ENCODE measurements around the gene RSPO3. TPM values are rescaled to one million over a fixed set of nuclear protein-coding genes. Genes with fewer than 3 reads are reported as not detected.
"Not testable (repeated sequence)": the region's sequence is repeated elsewhere in the genome, so short reads cannot be mapped to it uniquely, and the experiment has no call there.

RSPO3 gene
- total RNA-seq, 2 experiments from 2014 or later = not detected

DNA sequence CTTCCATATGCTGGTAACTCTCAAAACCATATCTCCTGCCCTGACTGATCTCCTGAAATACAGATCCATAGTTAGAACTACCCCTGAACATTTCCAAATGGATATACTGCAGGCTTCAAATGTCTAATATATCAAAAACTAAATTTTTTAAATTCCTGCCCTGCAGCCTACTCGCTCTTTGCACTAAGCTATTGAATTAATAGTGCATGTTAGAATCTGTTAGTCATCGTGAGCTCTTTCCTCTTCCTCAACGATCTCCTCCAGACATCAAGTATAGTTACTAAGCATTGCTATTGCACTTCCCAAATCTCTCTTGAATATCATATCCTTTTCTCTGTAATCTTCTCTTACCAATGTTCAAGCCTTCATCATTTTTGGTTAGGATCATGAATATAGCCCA is 26.0 kb upstream of the RSPO3 start:
- Mint-ChIP-seq H3K4me1 (ENCODE audit: low read depth) (no peaks in the 10 kb centered on the region), H3K27me3 (no peaks in the 10 kb centered on the region), H3K4me3 (no peak overlapping the region), H3K9me3 (no peaks in the 10 kb centered on the region), H3K27ac (no peak overlapping the region), H3K36me3 (no peaks in the 10 kb centered on the region)
- intact Hi-C loops (cut with micrococcal nuclease) = no loop called here
- DNase-seq = no peak
- CTCF ChIA-PET = no interaction called here
- POLR2A ChIA-PET = no interaction called here

DNA sequence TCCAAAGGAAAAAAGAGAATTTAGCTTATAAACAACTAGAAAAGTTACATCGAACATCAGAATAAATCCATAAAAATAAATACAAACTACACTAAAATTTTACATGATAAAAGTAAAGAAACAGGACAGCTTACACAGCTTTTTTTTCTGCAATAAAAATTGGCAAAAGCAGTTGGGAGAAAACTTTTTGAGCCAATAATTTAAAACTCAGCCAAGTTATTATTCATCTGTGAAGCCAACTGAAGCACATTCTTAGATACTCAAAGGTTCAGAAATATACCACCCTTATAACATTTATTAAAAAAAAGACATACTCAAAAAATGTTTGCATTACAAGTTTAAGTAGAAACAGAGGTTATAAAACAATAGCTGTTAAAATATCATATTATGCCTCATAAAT is 23.7 kb upstream of the RSPO3 start:
- Mint-ChIP-seq H3K4me3 (no peak overlapping the region), H3K27ac (no peak overlapping the region), H3K4me1 (ENCODE audit: low read depth) (no peaks in the 10 kb centered on the region), H3K27me3 (no peaks in the 10 kb centered on the region), H3K9me3 (no peaks in the 10 kb centered on the region), H3K36me3 (no peaks in the 10 kb centered on the region)
- intact Hi-C loops (cut with micrococcal nuclease) = no loop called here
- no peak for DNase-seq
- ChIA-PET POLR2A (no interaction called here), CTCF (no interaction called here)

DNA sequence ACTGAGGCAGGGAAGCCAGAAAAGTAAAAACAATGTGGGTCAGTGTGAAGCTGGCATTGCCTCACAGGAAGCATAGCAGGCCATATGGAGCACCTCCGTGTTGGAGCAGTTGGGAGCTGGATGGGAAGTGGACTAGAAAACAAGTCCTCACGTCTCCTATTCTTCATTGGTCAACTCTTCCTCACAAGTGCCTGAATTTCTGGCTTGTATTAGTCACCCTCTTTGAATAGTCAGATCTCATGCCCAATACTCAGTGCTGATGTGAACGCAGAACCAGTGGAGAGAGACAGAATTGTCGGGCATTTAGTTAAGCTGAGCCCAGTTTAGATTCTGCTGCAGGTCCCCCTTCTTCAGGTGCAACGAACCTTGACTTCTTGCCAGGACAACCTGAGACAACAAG is 22.3 kb upstream of the RSPO3 start:
- H3K27me3 Mint-ChIP-seq = no peaks in the 10 kb centered on the region

DNA sequence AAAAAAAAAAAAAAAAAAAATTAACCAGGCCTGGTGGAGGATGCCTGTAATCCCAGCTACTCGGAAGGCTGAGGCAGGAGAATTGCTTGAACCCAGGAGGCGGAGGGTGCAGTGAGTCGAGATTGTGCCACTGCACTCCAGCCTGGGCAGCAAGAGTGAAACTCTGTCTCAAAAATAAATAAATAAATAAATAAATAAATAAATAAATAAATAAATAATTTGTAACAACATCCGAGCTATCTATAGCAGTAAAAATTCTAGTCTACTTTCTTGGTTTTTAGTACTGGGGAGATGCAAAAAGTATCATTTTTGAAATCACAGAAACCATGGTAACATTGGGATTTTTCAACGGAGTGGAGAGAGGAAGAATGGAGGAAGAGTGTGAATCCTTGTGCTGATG is 21.0 kb upstream of the RSPO3 start:
- H3K27me3 Mint-ChIP-seq; DNase-seq; CTCF ChIA-PET; H3K36me3 Mint-ChIP-seq; H3K27ac Mint-ChIP-seq; H3K9me3 Mint-ChIP-seq; POLR2A ChIA-PET; intact Hi-C loops (cut with micrococcal nuclease); H3K4me3 Mint-ChIP-seq; H3K4me1 Mint-ChIP-seq (ENCODE audit: low read depth): not testable (repeated sequence)

More for the DNA sequence above, 22.3 kb upstream of the RSPO3 start:
- intact Hi-C loops (cut with micrococcal nuclease) = no loop called here
- POLR2A ChIA-PET = no interaction called here
- DNase-seq = no peak
- no peak overlapping the region for H3K4me3 Mint-ChIP-seq
- no peaks in the 10 kb centered on the region for H3K9me3 Mint-ChIP-seq
- CTCF ChIA-PET = no interaction called here
- H3K4me1 Mint-ChIP-seq (ENCODE audit: low read depth) = no peaks in the 10 kb centered on the region
- H3K27ac Mint-ChIP-seq = no peak overlapping the region
- H3K36me3 Mint-ChIP-seq = no peaks in the 10 kb centered on the region

DNA sequence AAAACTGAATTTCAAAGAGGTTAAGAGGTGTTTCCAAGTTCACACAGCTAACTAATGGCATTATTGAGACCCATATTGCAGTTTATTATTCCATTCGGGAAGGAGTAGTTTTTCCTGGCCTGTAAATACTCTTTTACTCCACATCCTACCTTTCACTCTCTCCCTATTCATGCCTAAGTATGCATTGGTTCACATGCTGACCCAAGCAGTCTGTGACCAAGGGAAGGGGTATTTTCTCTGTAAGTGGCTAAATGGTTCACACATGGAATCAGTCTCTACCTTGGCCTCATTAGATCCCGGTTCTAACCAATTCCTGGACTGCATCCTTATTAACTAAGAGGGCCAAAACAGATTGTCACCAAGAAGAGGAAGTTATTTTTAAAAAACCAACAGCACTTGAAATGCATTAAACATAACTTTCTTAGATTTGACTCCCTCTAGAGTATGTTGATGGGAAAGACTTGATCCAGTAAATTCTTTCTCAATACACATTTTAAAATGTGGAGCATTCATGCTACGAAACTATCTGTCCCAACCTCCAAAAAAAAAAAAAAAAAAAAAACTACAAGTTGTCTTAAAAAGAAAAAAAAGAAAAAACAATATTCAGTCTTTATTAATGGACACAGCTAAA is 17.8 kb upstream of the RSPO3 start:
- intact Hi-C loops (cut with micrococcal nuclease) = no loop called here
- no peaks in the 10 kb centered on the region for H3K4me1 Mint-ChIP-seq (ENCODE audit: low read depth)
- H3K27ac Mint-ChIP-seq = no peak overlapping the region
- peaks cover 3% of the 10 kb centered on the region for H3K27me3 Mint-ChIP-seq
- CTCF ChIA-PET = no interaction called here
- POLR2A ChIA-PET = no interaction called here
- no peak overlapping the region for H3K4me3 Mint-ChIP-seq
- no peaks in the 10 kb centered on the region for H3K36me3 Mint-ChIP-seq
- DNase-seq = no peak
- H3K9me3 Mint-ChIP-seq = no peaks in the 10 kb centered on the region

DNA sequence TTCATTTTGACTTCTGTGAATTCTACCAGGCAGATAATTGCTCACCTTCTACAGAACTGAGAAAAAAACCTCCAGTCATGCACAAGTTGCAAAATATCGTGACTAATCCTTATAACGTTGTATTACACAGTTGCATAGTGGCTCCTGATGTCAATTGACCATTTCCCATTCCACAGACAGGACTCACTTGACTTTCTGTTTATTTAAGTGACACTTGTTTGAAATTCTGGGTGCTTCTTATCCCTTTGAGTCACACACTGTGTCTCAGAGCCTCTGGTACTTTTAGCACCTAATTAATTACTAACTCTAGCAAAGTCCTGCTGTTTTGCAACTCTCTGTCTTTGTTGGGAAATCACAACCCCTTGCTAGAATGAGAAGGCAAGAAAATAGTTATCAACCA is 16.2 kb upstream of the RSPO3 start:
- Mint-ChIP-seq H3K4me3 (no peak overlapping the region), H3K4me1 (ENCODE audit: low read depth) (no peaks in the 10 kb centered on the region), H3K27ac (no peak overlapping the region), H3K9me3 (no peaks in the 10 kb centered on the region), H3K36me3 (no peaks in the 10 kb centered on the region), H3K27me3 (peaks cover 7% of the 10 kb centered on the region)
- intact Hi-C loops (cut with micrococcal nuclease) = no loop called here
- ChIA-PET CTCF (no interaction called here), POLR2A (no interaction called here)
- DNase-seq = no peak

DNA sequence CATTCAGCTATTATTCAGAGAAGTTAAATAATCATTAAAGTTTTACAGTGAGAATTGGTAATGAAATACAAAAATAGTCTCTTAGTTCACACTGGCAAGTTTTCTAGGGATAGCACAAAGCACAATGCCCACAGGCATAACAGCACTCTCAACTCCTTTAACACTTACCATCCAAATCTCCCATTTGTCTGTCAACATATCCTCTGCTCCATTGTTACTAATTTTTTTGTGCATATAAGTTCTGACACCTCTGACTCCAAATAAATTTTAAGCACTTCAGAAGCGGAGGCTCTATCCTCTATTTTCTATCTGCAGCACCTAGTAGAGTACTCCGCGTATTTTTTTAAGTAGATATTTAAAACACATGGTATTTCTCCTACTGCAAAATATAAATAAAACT is 15.6 kb upstream of the RSPO3 start:
- ChIA-PET POLR2A (interaction anchor here (0.6 kb wide), 1 partner anchor 16 kb away, joined by 3 read pairs; the partner anchor contains the start of gene RSPO3), CTCF (no interaction called here)
- H3K27ac Mint-ChIP-seq = no peak overlapping the region
- H3K36me3 Mint-ChIP-seq = no peaks in the 10 kb centered on the region
- no peaks in the 10 kb centered on the region for H3K4me1 Mint-ChIP-seq (ENCODE audit: low read depth)
- no peak overlapping the region for H3K4me3 Mint-ChIP-seq
- no peak for DNase-seq
- H3K27me3 Mint-ChIP-seq = peaks cover 11% of the 10 kb centered on the region
- H3K9me3 Mint-ChIP-seq = no peaks in the 10 kb centered on the region
- intact Hi-C loops (cut with micrococcal nuclease) = no loop called here

DNA sequence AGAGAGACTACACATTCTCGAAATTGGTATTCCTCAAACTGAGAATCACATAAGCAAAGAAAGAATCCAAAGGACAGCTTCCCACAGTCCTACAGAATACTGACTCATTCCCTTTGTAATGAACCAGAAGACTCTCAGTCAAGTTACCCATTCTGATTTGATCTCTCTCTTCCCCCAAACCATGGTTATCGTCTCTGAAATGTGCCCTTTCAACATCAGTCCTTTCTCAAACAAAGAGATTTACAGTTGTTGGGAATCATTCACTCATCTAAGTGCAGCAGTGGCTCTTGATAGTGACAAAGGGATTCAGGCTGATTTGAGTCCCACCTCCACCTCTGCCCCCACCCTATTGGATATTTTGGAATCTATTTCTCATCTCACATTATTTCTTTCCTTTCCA is 15.0 kb upstream of the RSPO3 start:
- ChIA-PET CTCF (no interaction called here), POLR2A (interaction anchor here (0.6 kb wide), 1 partner anchor 15 kb away, joined by 3 read pairs; the partner anchor contains the start of gene RSPO3)
- Mint-ChIP-seq H3K9me3 (no peaks in the 10 kb centered on the region), H3K4me1 (ENCODE audit: low read depth) (no peaks in the 10 kb centered on the region), H3K27me3 (peaks cover 14% of the 10 kb centered on the region), H3K36me3 (no peaks in the 10 kb centered on the region), H3K4me3 (no peak overlapping the region), H3K27ac (no peak overlapping the region)
- no peak for DNase-seq
- intact Hi-C loops (cut with micrococcal nuclease) = no loop called here

DNA sequence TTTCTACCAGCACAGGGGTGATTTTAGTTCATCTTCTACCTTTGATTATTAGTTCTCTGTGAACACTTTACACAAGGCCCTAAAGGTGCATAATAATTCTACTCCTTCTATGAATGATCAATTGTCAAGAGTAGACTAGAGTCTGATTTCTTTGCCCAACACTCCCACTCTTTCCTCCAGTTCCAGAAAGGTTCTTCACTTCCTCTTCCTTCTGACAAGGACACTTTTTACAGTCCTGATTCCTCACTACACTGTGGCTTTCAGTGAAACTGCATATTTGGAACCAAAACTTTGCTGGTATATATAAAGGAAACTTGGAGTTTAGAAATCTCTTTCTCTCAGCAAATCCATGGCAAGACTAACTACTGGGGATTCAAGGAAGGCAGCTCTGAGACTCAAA is 10.6 kb upstream of the RSPO3 start:
- Mint-ChIP-seq H3K36me3 (no peaks in the 10 kb centered on the region), H3K27me3 (peaks cover 16% of the 10 kb centered on the region), H3K27ac (no peak overlapping the region), H3K4me1 (ENCODE audit: low read depth) (no peaks in the 10 kb centered on the region), H3K4me3 (no peak overlapping the region), H3K9me3 (no peaks in the 10 kb centered on the region)
- ChIA-PET CTCF (interaction anchor here (0.6 kb wide), 1 partner anchor 1240 kb away, joined by 4 read pairs; no protein-coding TSS in a partner anchor), POLR2A (no interaction called here)
- intact Hi-C loops (cut with micrococcal nuclease) = no loop called here
- DNase-seq = no peak

DNA sequence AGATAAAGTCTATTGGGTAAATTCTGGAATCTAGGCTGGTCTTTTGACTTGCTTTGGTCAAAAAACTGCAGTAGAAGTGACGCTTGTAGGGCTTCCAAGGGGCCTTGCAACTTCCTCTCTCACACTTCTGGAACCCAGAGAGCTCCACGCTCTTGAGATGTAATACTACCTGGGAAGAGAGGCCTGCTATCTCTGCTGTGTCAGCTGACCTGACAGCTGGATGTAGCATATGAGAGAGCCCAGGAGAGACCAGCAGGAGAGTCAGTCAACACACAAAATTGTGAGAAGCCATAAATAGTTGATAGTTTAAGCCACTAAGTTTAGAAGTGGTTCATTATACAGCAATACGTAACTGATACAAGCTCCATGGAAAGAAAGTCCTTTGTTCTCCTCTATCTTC is 7.8 kb upstream of the RSPO3 start:
- H3K9me3 Mint-ChIP-seq = no peaks in the 10 kb centered on the region
- no peak overlapping the region for H3K4me3 Mint-ChIP-seq
- DNase-seq = no peak
- H3K27ac Mint-ChIP-seq = no peak overlapping the region
- intact Hi-C loops (cut with micrococcal nuclease) = no loop called here
- POLR2A ChIA-PET = no interaction called here
- H3K4me1 Mint-ChIP-seq (ENCODE audit: low read depth) = no peaks in the 10 kb centered on the region
- peaks cover 16% of the 10 kb centered on the region for H3K27me3 Mint-ChIP-seq
- no peaks in the 10 kb centered on the region for H3K36me3 Mint-ChIP-seq
- CTCF ChIA-PET = no interaction called here

DNA sequence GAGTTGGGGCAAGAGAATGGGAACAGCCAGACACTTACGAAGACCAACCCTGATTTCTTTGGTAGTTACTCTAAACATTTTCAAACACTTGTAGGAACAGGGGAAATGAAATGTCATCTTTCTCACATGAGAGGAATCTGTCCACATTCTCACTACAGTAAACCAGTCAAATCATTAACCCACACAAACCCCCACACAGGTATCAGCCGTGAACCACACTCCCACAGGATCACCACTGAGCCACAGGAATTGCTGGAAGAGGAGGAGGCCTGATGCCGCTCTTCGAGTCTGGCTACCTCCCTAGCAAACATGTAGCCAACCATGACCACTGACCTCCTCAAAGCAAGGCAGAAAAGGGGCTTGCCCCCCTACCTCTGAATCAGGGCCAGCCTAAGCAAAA is 6.9 kb upstream of the RSPO3 start:
- ChIA-PET CTCF (no interaction called here), POLR2A (no interaction called here)
- no peak for DNase-seq
- intact Hi-C loops (cut with micrococcal nuclease) = no loop called here
- H3K9me3 Mint-ChIP-seq = no peaks in the 10 kb centered on the region
- H3K27me3 Mint-ChIP-seq = peaks cover 23% of the 10 kb centered on the region
- H3K4me3 Mint-ChIP-seq = no peak overlapping the region
- no peaks in the 10 kb centered on the region for H3K36me3 Mint-ChIP-seq
- H3K4me1 Mint-ChIP-seq (ENCODE audit: low read depth) = no peaks in the 10 kb centered on the region
- no peak overlapping the region for H3K27ac Mint-ChIP-seq

DNA sequence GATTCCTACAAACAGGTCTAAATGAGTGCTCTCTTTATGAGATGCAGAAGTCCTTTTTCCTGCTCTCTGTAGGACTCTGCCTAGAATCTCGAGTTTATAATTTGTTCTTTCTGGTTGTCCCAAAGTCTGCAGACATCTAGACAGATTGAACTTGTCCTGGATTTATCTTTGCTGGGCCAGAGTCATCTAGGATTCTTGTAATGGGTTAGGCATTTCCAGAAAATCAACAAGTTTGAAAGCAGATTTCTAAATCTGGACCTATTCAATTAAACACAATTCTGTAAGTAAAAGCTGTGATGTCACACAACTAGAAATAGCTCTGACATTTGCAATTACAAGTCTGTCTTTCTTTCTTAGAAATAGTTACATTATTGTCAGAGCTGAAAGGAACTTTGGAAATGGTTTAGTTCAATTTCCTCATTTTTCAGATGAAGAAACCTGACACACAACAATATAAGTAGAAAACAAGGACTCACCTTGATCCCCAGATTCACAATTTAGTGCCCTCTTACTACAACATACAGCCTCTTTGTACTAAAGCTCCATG is 4.2 kb upstream of the RSPO3 start:
- Mint-ChIP-seq H3K9me3 (no peaks in the 10 kb centered on the region), H3K4me3 (no peak overlapping the region), H3K27ac (no peak overlapping the region), H3K4me1 (ENCODE audit: low read depth) (peaks cover 7% of the 10 kb centered on the region), H3K27me3 (peaks cover 31% of the 10 kb centered on the region), H3K36me3 (no peaks in the 10 kb centered on the region)
- intact Hi-C loops (cut with micrococcal nuclease) = no loop called here
- ChIA-PET CTCF (no interaction called here), POLR2A (no interaction called here)
- DNase-seq = no peak

DNA sequence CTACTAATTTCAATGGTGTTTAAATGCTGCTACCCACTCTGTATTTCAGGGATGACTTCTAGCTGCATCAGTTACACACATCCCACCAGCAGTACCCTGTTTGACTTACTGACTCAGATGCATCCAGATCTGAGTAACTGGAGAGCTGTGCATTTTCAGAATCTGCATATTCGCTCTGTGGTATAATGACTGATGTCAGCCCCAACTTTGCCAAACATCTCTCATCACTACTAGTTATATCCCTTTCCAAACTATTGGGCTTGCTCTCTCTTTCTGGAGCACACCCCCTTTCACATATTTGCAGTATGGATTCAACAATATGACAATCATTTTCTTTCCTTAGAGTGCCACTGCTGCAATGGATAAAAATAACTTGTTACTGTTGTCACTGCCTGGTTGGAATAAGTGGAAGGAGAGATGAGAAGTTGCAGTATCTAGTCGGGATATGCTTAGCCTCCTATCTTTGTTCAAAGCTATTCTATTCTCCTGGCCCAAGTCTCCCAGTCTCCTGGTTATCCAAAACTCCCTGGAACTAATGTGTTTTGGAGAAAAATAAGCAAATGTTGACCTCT is 3.3 kb upstream of the RSPO3 start:
- Mint-ChIP-seq H3K4me3 (no peak overlapping the region), H3K4me1 (ENCODE audit: low read depth) (peaks cover 11% of the 10 kb centered on the region), H3K27ac (no peak overlapping the region), H3K9me3 (no peaks in the 10 kb centered on the region), H3K27me3 (peaks cover 37% of the 10 kb centered on the region), H3K36me3 (no peaks in the 10 kb centered on the region)
- ChIA-PET POLR2A (no interaction called here), CTCF (no interaction called here)
- no peak for DNase-seq
- intact Hi-C loops (cut with micrococcal nuclease) = no loop called here
